HepG2 (cell line): ENCODE measurements around the gene BORCS5. TPM values are rescaled to one million over a fixed set of nuclear protein-coding genes. Genes with fewer than 3 reads are reported as not detected.
A peak's percentile ranks its signal among the peaks of the same experiment; 100 is the strongest.

Experiments used
- AKAP8 ChIP-seq: sonication (generic); formaldehyde crosslinking; IDR thresholded peaks from 2 replicates; pipeline ENCODE4 v1.5.1; 2020; ENCODE audit warnings: mild to moderate bottlenecking, missing genetic modification reagents
- GATA4 ChIP-seq: sonication (generic); IDR thresholded peaks from 2 replicates; pipeline ENCODE4 v1.6.1; 2016; ENCODE audit warnings: antibody characterized with exemption, low read depth, borderline replicate concordance
- ISL2 ChIP-seq: sonication (generic); formaldehyde crosslinking; IDR thresholded peaks from 2 replicates; pipeline ENCODE4 v1.5.0; 2020; ENCODE audit warnings: missing genetic modification reagents
- KLF16 ChIP-seq, 2 experiments: sonication (generic) in 1 of 2; formaldehyde crosslinking in 1 of 2; IDR thresholded peaks; 2 replicates each; pipeline versions ENCODE4 v1.6.1 to v1.8.0; 2016 to 2023; ENCODE audit warnings: missing genetic modification reagents in 2 of 2, missing compliant biosample characterization in 1 of 2
- MED1 ChIP-seq: sonication (generic); formaldehyde crosslinking; IDR thresholded peaks from 2 replicates; pipeline ENCODE4 v1.4.0; 2020; ENCODE audit warnings: missing genetic modification reagents
- PAXIP1 ChIP-seq: sonication (generic); formaldehyde crosslinking; conservative IDR thresholded peaks from 2 replicates; pipeline ENCODE4 v1.4.0; 2020; ENCODE audit warnings: mild to moderate bottlenecking, missing genetic modification reagents, moderate library complexity
- PHF21A ChIP-seq: sonication (generic); formaldehyde crosslinking; IDR thresholded peaks from 2 replicates; pipeline ENCODE4 v1.5.0; 2020; ENCODE audit warnings: mild to moderate bottlenecking, missing genetic modification reagents
- SALL1 ChIP-seq: sonication (generic); formaldehyde crosslinking; IDR thresholded peaks from 2 replicates; pipeline ENCODE4 v1.8.0; 2022; ENCODE audit warnings: mild to moderate bottlenecking, missing genetic modification reagents
- ZNF232 ChIP-seq: sonication (generic); formaldehyde crosslinking; IDR thresholded peaks from 2 replicates; pipeline ENCODE4 v1.4.0; 2020; ENCODE audit warnings: missing genetic modification reagents, borderline replicate concordance
- ZNF362 ChIP-seq: sonication (generic); formaldehyde crosslinking; IDR thresholded peaks from 2 replicates; pipeline ENCODE4 v1.4.0; 2020; ENCODE audit warnings: missing genetic modification reagents, mild to moderate bottlenecking, borderline replicate concordance
- ZNF776 ChIP-seq: sonication (generic); formaldehyde crosslinking; IDR thresholded peaks from 2 replicates; pipeline ENCODE4 v1.4.0; 2020; ENCODE audit warnings: mild to moderate bottlenecking, missing genetic modification reagents
- ZSCAN29 ChIP-seq: sonication (generic); formaldehyde crosslinking; conservative IDR thresholded peaks from 2 replicates; pipeline ENCODE4 v1.4.0; 2020; ENCODE audit warnings: mild to moderate bottlenecking, missing genetic modification reagents
- ZSCAN31 ChIP-seq: sonication (generic); formaldehyde crosslinking; IDR thresholded peaks from 2 replicates; pipeline ENCODE4 v1.5.0; 2020; ENCODE audit warnings: low read depth, mild to moderate bottlenecking, missing genetic modification reagents
- polyA plus RNA-seq, 8 experiments: library from polyadenylated mRNA; depleted of rRNA in 3 of 8; stranded (reverse) in 7 of 8; unstranded in 1 of 8; fragments of >200 nt; fragmentation: Illumina TruSeq in 4 of 8; extraction: Trizol in 4 of 8; gene quantifications; 2 replicates each; pipeline versions ENCODE4 v1.2.1 to v1.2.3, GENCODE V29; 2011 to 2016; ENCODE audit warnings: low read depth in 4 of 8, missing spikeins in 1 of 8, mixed read lengths in 1 of 8; ENCODE audit not compliant: insufficient read depth in 1 of 8
- total RNA-seq, 5 experiments: library from RNA; depleted of rRNA; stranded (reverse); fragments of >200 nt; fragmentation: Illumina TruSeq; extraction: Trizol; gene quantifications; 2 replicates each; pipeline ENCODE4 v1.2.3, GENCODE V29; 2016; ENCODE audit warnings: low read depth in 1 of 5
- TF ChIP-seq, protein P1 (sequence below): sonication (generic); formaldehyde crosslinking; IDR thresholded peaks from 2 replicates; pipeline ENCODE4 v1.4.0; 2020; ENCODE audit warnings: mild to moderate bottlenecking, missing genetic modification reagents, borderline replicate concordance
- TF ChIP-seq, protein P2 (sequence below): sonication (generic); formaldehyde crosslinking; IDR thresholded peaks from 2 replicates; pipeline ENCODE4 v1.4.0; 2020; ENCODE audit warnings: missing genetic modification reagents, mild to moderate bottlenecking, borderline replicate concordance

BORCS5 gene
- total and polyA plus RNA-seq, 2 of the 13 experiments (the other 11 are each of a cell fraction or from before 2014, with no cell fraction given): 3.9 to 4.7 TPM

- TF ChIP-seq PAXIP1 (CRISPR knock-in tag) (peak; percentile 49; the same call in 1 of the 2 replicates), ZSCAN29 (CRISPR knock-in tag) (peak; percentile 60; the same call in 1 of the 2 replicates), ZSCAN31 (CRISPR knock-in tag) (no peak), MED1 (peak; percentile 88), AKAP8 (CRISPR knock-in tag) (no peak), ISL2 (peak; percentile 77), ZNF232 (CRISPR knock-in tag) (no peak), ZNF362 (peak; percentile 44; the same call in 1 of the 2 replicates), GATA4 (peak; percentile 74; the same call in 1 of the 2 replicates), PHF21A (CRISPR knock-in tag) (peak; percentile 50; the same call in 1 of the 2 replicates), ZNF776 (CRISPR knock-in tag) (no peak), SALL1 (CRISPR knock-in tag) (peak; percentile 71), KLF16 (CRISPR knock-in tag; IDR thresholded peaks at IDR 0.05) (peak in 1 of 2 experiments; percentile 27; a peak in 1 of 4 replicates)
- TF ChIP-seq, protein P1, sequence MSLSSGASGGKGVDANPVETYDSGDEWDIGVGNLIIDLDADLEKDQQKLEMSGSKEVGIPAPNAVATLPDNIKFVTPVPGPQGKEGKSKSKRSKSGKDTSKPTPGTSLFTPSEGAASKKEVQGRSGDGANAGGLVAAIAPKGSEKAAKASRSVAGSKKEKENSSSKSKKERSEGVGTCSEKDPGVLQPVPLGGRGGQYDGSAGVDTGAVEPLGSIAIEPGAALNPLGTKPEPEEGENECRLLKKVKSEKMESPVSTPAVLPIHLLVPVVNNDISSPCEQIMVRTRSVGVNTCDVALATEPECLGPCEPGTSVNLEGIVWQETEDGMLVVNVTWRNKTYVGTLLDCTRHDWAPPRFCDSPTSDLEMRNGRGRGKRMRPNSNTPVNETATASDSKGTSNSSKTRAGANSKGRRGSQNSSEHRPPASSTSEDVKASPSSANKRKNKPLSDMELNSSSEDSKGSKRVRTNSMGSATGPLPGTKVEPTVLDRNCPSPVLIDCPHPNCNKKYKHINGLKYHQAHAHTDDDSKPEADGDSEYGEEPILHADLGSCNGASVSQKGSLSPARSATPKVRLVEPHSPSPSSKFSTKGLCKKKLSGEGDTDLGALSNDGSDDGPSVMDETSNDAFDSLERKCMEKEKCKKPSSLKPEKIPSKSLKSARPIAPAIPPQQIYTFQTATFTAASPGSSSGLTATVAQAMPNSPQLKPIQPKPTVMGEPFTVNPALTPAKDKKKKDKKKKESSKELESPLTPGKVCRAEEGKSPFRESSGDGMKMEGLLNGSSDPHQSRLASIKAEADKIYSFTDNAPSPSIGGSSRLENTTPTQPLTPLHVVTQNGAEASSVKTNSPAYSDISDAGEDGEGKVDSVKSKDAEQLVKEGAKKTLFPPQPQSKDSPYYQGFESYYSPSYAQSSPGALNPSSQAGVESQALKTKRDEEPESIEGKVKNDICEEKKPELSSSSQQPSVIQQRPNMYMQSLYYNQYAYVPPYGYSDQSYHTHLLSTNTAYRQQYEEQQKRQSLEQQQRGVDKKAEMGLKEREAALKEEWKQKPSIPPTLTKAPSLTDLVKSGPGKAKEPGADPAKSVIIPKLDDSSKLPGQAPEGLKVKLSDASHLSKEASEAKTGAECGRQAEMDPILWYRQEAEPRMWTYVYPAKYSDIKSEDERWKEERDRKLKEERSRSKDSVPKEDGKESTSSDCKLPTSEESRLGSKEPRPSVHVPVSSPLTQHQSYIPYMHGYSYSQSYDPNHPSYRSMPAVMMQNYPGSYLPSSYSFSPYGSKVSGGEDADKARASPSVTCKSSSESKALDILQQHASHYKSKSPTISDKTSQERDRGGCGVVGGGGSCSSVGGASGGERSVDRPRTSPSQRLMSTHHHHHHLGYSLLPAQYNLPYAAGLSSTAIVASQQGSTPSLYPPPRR (CRISPR knock-in tag): peak; percentile 69
- TF ChIP-seq, protein P2, sequence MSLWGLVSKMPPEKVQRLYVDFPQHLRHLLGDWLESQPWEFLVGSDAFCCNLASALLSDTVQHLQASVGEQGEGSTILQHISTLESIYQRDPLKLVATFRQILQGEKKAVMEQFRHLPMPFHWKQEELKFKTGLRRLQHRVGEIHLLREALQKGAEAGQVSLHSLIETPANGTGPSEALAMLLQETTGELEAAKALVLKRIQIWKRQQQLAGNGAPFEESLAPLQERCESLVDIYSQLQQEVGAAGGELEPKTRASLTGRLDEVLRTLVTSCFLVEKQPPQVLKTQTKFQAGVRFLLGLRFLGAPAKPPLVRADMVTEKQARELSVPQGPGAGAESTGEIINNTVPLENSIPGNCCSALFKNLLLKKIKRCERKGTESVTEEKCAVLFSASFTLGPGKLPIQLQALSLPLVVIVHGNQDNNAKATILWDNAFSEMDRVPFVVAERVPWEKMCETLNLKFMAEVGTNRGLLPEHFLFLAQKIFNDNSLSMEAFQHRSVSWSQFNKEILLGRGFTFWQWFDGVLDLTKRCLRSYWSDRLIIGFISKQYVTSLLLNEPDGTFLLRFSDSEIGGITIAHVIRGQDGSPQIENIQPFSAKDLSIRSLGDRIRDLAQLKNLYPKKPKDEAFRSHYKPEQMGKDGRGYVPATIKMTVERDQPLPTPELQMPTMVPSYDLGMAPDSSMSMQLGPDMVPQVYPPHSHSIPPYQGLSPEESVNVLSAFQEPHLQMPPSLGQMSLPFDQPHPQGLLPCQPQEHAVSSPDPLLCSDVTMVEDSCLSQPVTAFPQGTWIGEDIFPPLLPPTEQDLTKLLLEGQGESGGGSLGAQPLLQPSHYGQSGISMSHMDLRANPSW (CRISPR knock-in tag): peak; percentile 52; the same call in 1 of the 2 replicates
Observed at GRCh38 chr12:12439636-12440035, 82.8 kb downstream of the BORCS5 start (continued).
